B cell (primary cell): ENCODE data around the gene MDGA2. TPM values are rescaled to one million over a fixed set of nuclear protein-coding genes. Genes with fewer than 3 reads are reported as not detected.

Experiments
- ATAC-seq: fragments of 200-7000 bp; cut with Tn5 transposase; one replicate; pipeline ENCODE4 v1.10.0; 2021; ENCODE audit warnings: low read depth, mild to moderate bottlenecking, moderate number of reproducible peaks, moderate library complexity
- CTCF ChIA-PET: fragments of 350-600 bp; sonication (Branson Sonifier 250); formaldehyde crosslinking; loops from one replicate; lab custom pipeline; 2021; ENCODE audit warnings: antibody characterized with exemption, inconsistent platforms; lab: Charles Lee
- POLR2A ChIA-PET: fragments of 350-600 bp; sonication (Branson Sonifier 250); formaldehyde crosslinking; loops from one replicate; lab custom pipeline; 2021; ENCODE audit warnings: antibody characterized with exemption; lab: Charles Lee
- DNase-seq: peaks from one replicate; pipeline ENCODE4 v3.0.0; 2013
- H2AFZ ChIP-seq: 2 replicates; pipeline ENCODE4 v1.6.1; 2012; ENCODE audit warnings: mild to moderate bottlenecking, low read depth, low read length; ENCODE audit not compliant: insufficient read depth, poor library complexity, severe bottlenecking
- H3K27ac ChIP-seq, 2 donors: 1 replicate in 1 of 2; 2 replicates in 1 of 2; pipeline ENCODE4 v1.5.1; 2012 to 2013; ENCODE audit warnings: low read length in 2 of 2, mild to moderate bottlenecking in 2 of 2, moderate library complexity in 1 of 2
- H3K27me3 ChIP-seq, 4 experiments: fragments of 200-600 bp in 1 of 4; sonication (generic) in 1 of 4; replicated peaks in 1 of 4; 1 replicate in 2 of 4; 2 replicates in 2 of 4; pipeline versions ENCODE4 v1.6.1 to v1.7.0; 2013 to 2016; ENCODE audit warnings: low read length in 3 of 4, mild to moderate bottlenecking in 2 of 4, mixed read lengths in 1 of 4, moderate library complexity in 1 of 4; ENCODE audit not compliant: insufficient read depth in 4 of 4, control insufficient read depth in 3 of 4; ENCODE audit errors: control extremely low read depth in 1 of 4
- H3K36me3 ChIP-seq, 2 experiments: replicated peaks in 1 of 2; 1 replicate in 1 of 2; 2 replicates in 1 of 2; pipeline versions ENCODE4 v1.6.1 to v1.7.1; 2013; ENCODE audit warnings: low read length in 1 of 2; ENCODE audit not compliant: insufficient read depth in 2 of 2, control insufficient read depth in 1 of 2; ENCODE audit errors: control extremely low read depth in 1 of 2, extremely low read depth in 1 of 2
- H3K4me1 ChIP-seq, 2 donors: fragments of 200-600 bp in 1 of 2; sonication (generic) in 1 of 2; 1 replicate in 1 of 2; 2 replicates in 1 of 2; pipeline versions ENCODE4 v1.5.1 to v1.6.1; 2013 to 2017; ENCODE audit warnings: low read length in 2 of 2; ENCODE audit not compliant: control insufficient read depth in 2 of 2, insufficient read depth in 2 of 2
- H3K4me2 ChIP-seq: replicated peaks from 2 replicates; pipeline ENCODE3; 2012; ENCODE audit warnings: mild to moderate bottlenecking, low read depth, low read length; ENCODE audit not compliant: poor library complexity, severe bottlenecking
- H3K4me3 ChIP-seq, 5 experiments: fragments of 200-600 bp in 1 of 5; sonication (generic) in 1 of 5; 1 replicate in 3 of 5; 2 replicates in 2 of 5; pipeline versions ENCODE4 v1.5.1 to v1.7.0; 2011 to 2016; ENCODE audit warnings: low read length in 4 of 5, mild to moderate bottlenecking in 4 of 5, low read depth in 2 of 5, control low read depth in 1 of 5, moderate library complexity in 1 of 5; ENCODE audit not compliant: insufficient read depth in 1 of 5; ENCODE audit errors: control extremely low read depth in 1 of 5, extremely low read depth in 1 of 5
- H3K79me2 ChIP-seq: fragments of 200-600 bp; sonication (generic); one replicate; pipeline ENCODE4 v1.6.0; 2016; ENCODE audit warnings: low read length; ENCODE audit not compliant: control insufficient read depth, insufficient read depth
- H3K9ac ChIP-seq: fragments of 200-600 bp; sonication (generic); 2 replicates; pipeline ENCODE4 v1.6.1; 2017; ENCODE audit warnings: mild to moderate bottlenecking, low read length, moderate library complexity
- H3K9me3 ChIP-seq, 3 donors: one replicate each; pipeline versions ENCODE4 v1.6.1 to v1.7.1; 2013; ENCODE audit warnings: low read length in 2 of 3; ENCODE audit not compliant: control insufficient read depth in 2 of 3, insufficient read depth in 1 of 3; ENCODE audit errors: control extremely low read depth in 1 of 3
- H4K20me1 ChIP-seq: 2 replicates; pipeline ENCODE4 v1.6.0; 2012; ENCODE audit warnings: mild to moderate bottlenecking, low read length; ENCODE audit not compliant: insufficient read depth, control insufficient read depth, poor library complexity, severe bottlenecking
- H3K27ac Mint-ChIP-seq: one replicate; pipeline ENCODE4 v1.8.0; 2021; ENCODE audit warnings: mixed read lengths
- H3K27me3 Mint-ChIP-seq: one replicate; pipeline ENCODE4 v1.8.0; 2021; ENCODE audit warnings: mixed read lengths
- H3K4me1 Mint-ChIP-seq: one replicate; pipeline ENCODE4 v1.8.0; 2021; ENCODE audit warnings: mixed read lengths
- H3K4me3 Mint-ChIP-seq: one replicate; pipeline ENCODE4 v1.8.0; 2021; ENCODE audit warnings: mixed read lengths
- H3K9me3 Mint-ChIP-seq: one replicate; pipeline ENCODE4 v1.8.0; 2022; ENCODE audit warnings: mixed read lengths; ENCODE audit not compliant: insufficient read depth
- CTCF ChIP-seq: fragments of 200-600 bp; IDR thresholded peaks from one replicate; pipeline ENCODE4 v1.8.0; 2022; ENCODE audit warnings: antibody characterized with exemption, mild to moderate bottlenecking
- EZH2 ChIP-seq: IDR thresholded peaks from 2 replicates; pipeline ENCODE4 v1.6.1; 2012; ENCODE audit warnings: borderline replicate concordance, low read depth, mild to moderate bottlenecking, moderate library complexity, low read length; ENCODE audit not compliant: insufficient read depth, poor library complexity, severe bottlenecking
- whole genome bisulfite sequencing: methylation state at CpG from one replicate; pipeline ENCODE4 v1.1.5; 2013; ENCODE audit warnings: missing lambda C conversion rate; ENCODE audit not compliant: insufficient coverage; 5-methylcytosine and 5-hydroxymethylcytosine counted together
- intact Hi-C: fragments of 100-400 bp; cut with micrococcal nuclease; formaldehyde crosslinking; loops from one replicate; pipeline ENCODE4 v1.10.0; 2022
- polyA plus RNA-seq: library from polyadenylated mRNA; depleted of rRNA; stranded (reverse); fragments of >200 nt; gene quantifications from 2 replicates; pipeline ENCODE4 v1.2.3, GENCODE V29; 2012
- total RNA-seq, 2 donors: library from RNA; stranded (reverse); fragments of 120-200 nt in 1 of 2; gene quantifications; 1 replicate in 1 of 2; 2 replicates in 1 of 2; pipeline versions ENCODE4 v1.2.3 to v1.2.4, GENCODE V29; 2013 to 2022

The MDGA2 gene
- total and polyA plus RNA-seq, 2 donors (not counting 1 experiment from before 2014, with no cell fraction given) = not detected

GRCh38 chr14:46902837-46903236 is 772.6 kb downstream of the MDGA2 start:
- no peak overlapping the region for H3K9ac ChIP-seq
- DNase-seq (no peak), ATAC-seq (no peak)
- no peak overlapping the region for H3K27ac Mint-ChIP-seq
- H3K4me3 ChIP-seq = no peak overlapping the region
- no peak for TF ChIP-seq CTCF
- H3K4me1 ChIP-seq = no peaks in the 10 kb centered on the region
- H3K9me3 Mint-ChIP-seq = no peaks in the 10 kb centered on the region
- H3K27me3 Mint-ChIP-seq = no peaks in the 10 kb centered on the region
- H3K9me3 ChIP-seq = no peaks in the 10 kb centered on the region
- ChIA-PET POLR2A (no interaction called here), CTCF (no interaction called here)
- H3K27me3 ChIP-seq = no peaks in the 10 kb centered on the region
- no peak overlapping the region for H2AFZ ChIP-seq
- H3K4me3 Mint-ChIP-seq = no peak overlapping the region
- no peak overlapping the region for H3K4me2 ChIP-seq
- 87% methylated on average over 3 of the region's 6 CpGs for WGBS
- H4K20me1 ChIP-seq = no peaks in the 10 kb centered on the region
- H3K79me2 ChIP-seq = no peaks in the 10 kb centered on the region
- no peaks in the 10 kb centered on the region for H3K4me1 Mint-ChIP-seq
- no peak overlapping the region for H3K27ac ChIP-seq
- H3K36me3 ChIP-seq = no peaks in the 10 kb centered on the region
- intact Hi-C loops = no loop called here

DNA sequence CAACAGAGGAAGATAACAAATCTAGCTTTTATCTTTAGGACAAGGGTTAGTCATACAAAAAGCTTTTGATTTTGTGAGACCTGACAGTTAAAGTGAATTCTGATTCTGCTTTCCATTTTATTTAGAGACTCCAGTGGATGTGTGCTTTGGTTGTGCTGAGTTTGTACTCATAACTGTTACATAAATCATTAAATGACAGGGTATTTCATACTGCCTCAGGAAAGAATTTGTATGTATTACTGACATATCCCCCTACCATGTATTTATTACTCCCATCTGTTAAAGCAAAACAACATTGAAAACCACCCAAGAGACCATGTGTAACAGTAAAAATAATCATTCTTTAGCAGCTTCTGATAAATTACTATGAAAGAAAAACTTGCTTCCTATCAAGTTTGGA is 780.9 kb downstream of the MDGA2 start:
- H3K4me3 Mint-ChIP-seq = no peak overlapping the region

More for the DNA sequence above, 780.9 kb downstream of the MDGA2 start:
- H3K9me3 Mint-ChIP-seq = peaks cover 2% of the 10 kb centered on the region
- H3K4me1 Mint-ChIP-seq = no peaks in the 10 kb centered on the region
- H3K27me3 ChIP-seq = no peaks in the 10 kb centered on the region
- TF ChIP-seq CTCF = no peak
- no peak for TF ChIP-seq EZH2
- H3K79me2 ChIP-seq = no peaks in the 10 kb centered on the region
- no peak overlapping the region for H3K27ac ChIP-seq
- ChIA-PET CTCF (no interaction called here), POLR2A (no interaction called here)
- no peaks in the 10 kb centered on the region for H4K20me1 ChIP-seq
- H3K4me1 ChIP-seq = no peaks in the 10 kb centered on the region
- no peak overlapping the region for H3K4me2 ChIP-seq
- no peak overlapping the region for H3K9ac ChIP-seq
- DNase-seq = no peak
- ATAC-seq = no peak
- H3K36me3 ChIP-seq = no peaks in the 10 kb centered on the region
- intact Hi-C loops = no loop called here
- no peaks in the 10 kb centered on the region for H3K9me3 ChIP-seq
- H2AFZ ChIP-seq = no peak overlapping the region
- no peak overlapping the region for H3K4me3 ChIP-seq
- H3K27me3 Mint-ChIP-seq = no peaks in the 10 kb centered on the region
- no peak overlapping the region for H3K27ac Mint-ChIP-seq
